ENCODE data around the gene CACNA2D1. TPM values are rescaled to one million over a fixed set of nuclear protein-coding genes. Genes with fewer than 3 reads are reported as not detected.

Gene CACNA2D1
- total and polyA plus RNA-seq, 9 of the 15 experiments (the other 6 are each of a cell fraction or from before 2014, with no cell fraction given), result 0.49 TPM; not detected in 8

DNA sequence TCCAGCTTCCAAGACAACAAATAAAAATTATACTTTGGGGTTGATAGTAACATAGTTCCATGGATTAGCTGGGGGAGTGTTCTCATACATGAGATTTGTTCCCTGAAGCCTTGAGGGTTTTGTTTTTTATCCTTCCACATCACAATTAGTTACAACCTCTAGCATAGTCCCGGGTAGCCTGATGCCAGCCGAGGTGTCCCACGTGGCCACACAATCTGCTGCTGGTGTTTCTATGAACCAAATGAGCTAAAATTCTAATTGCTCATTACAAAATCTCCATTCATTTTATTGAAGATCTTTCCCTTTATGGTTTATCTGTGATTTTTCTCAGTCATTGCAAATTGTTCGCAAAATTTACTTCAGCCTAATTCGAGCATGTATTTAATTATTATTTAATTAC lies 84.7 kb downstream of the CACNA2D1 start:
- Histone ChIP-seq H3K27me3 (ENCODE audit: control insufficient read depth in 2 of 2, insufficient read depth in 2 of 2, low read length in 2 of 2) (no peaks in the 10 kb centered on the region), H3K9ac (ENCODE audit: insufficient read depth in 1 of 2, low read depth in 2 of 2, low read length in 2 of 2) (no peak overlapping the region), H3K4me3 (no peak overlapping the region), H3K9me3 (replicated peaks; ENCODE audit: control insufficient read depth, insufficient read depth, low read depth, low read length) (no peaks in the 10 kb centered on the region), H3K36me3 (ENCODE audit: control insufficient read depth, insufficient read depth, low read length) (no peaks in the 10 kb centered on the region), H3K79me2 (ENCODE audit: control insufficient read depth, insufficient read depth, low read length) (no peaks in the 10 kb centered on the region), H3K4me1 (replicated peaks in 1 of 2; ENCODE audit: control insufficient read depth in 2 of 2, insufficient read depth in 2 of 2, low read length in 2 of 2) (no peaks in the 10 kb centered on the region), H2AFZ (ENCODE audit: low read depth, low read length) (no peak overlapping the region), H3K9me1 (ENCODE audit: control insufficient read depth, insufficient read depth, low read length) (no peaks in the 10 kb centered on the region), H3K27ac (ENCODE audit: extremely low read depth, low read depth, low read length) (no peak overlapping the region), H3K4me2 (ENCODE audit: insufficient read depth, low read length) (no peak overlapping the region), H4K20me1 (replicated peaks; ENCODE audit: control insufficient read depth, insufficient read depth, low read length) (no peaks in the 10 kb centered on the region)
- ChIA-PET CTCF (ENCODE audit: low intra/inter-chr PET ratio) (no interaction called here), POLR2A (no interaction called here)
- ATAC-seq (no peak), DNase-seq (ENCODE audit: extremely low read depth in 1 of 4, low spot score in 3 of 4) (no peak), FAIRE-seq (no peak)
- in situ Hi-C loops (cut with MboI), result no loop called here
- intact Hi-C loops (cut with micrococcal nuclease), result no loop called here
- TF ChIP-seq RB1 (IDR thresholded peaks at IDR 0.05; ENCODE audit: low read depth) (no peak), PHF8 (IDR thresholded peaks at IDR 0.05; ENCODE audit: borderline replicate concordance, low read length) (no peak), MAFF (IDR thresholded peaks at IDR 0.05; ENCODE audit: low read length) (no peak), ZNF146 (CRISPR knock-in tag; IDR thresholded peaks at IDR 0.05; ENCODE audit: unreplicated experiment) (no peak), HLTF (IDR thresholded peaks at IDR 0.05) (no peak), ZNF707 (CRISPR knock-in tag; conservative IDR thresholded peaks at IDR 0.05) (no peak), NFATC3 (IDR thresholded peaks at IDR 0.05) (no peak), MXI1 (IDR thresholded peaks at IDR 0.05; ENCODE audit: low read depth, low read length) (no peak), MEF2A (IDR thresholded peaks at IDR 0.05; ENCODE audit: control insufficient read depth, low read depth, low read length) (no peak)
- TF ChIP-seq, protein P1, sequence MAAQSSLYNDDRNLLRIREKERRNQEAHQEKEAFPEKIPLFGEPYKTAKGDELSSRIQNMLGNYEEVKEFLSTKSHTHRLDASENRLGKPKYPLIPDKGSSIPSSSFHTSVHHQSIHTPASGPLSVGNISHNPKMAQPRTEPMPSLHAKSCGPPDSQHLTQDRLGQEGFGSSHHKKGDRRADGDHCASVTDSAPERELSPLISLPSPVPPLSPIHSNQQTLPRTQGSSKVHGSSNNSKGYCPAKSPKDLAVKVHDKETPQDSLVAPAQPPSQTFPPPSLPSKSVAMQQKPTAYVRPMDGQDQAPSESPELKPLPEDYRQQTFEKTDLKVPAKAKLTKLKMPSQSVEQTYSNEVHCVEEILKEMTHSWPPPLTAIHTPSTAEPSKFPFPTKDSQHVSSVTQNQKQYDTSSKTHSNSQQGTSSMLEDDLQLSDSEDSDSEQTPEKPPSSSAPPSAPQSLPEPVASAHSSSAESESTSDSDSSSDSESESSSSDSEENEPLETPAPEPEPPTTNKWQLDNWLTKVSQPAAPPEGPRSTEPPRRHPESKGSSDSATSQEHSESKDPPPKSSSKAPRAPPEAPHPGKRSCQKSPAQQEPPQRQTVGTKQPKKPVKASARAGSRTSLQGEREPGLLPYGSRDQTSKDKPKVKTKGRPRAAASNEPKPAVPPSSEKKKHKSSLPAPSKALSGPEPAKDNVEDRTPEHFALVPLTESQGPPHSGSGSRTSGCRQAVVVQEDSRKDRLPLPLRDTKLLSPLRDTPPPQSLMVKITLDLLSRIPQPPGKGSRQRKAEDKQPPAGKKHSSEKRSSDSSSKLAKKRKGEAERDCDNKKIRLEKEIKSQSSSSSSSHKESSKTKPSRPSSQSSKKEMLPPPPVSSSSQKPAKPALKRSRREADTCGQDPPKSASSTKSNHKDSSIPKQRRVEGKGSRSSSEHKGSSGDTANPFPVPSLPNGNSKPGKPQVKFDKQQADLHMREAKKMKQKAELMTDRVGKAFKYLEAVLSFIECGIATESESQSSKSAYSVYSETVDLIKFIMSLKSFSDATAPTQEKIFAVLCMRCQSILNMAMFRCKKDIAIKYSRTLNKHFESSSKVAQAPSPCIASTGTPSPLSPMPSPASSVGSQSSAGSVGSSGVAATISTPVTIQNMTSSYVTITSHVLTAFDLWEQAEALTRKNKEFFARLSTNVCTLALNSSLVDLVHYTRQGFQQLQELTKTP (IDR thresholded peaks at IDR 0.05; ENCODE audit: low read depth in 1 of 2, partially characterized antibody in 2 of 2), result no peak
- no TSS peak for BruUV-seq (replicated peaks)
- under 1% methylated on average over 5 of the region's 5 CpGs for WGBS (ENCODE audit: insufficient coverage, low coverage, missing lambda C conversion rate)

Measured in K562 (cell line).